DMS153 treated with DMSO at 0.1 percent for 48 hours (cell line): ENCODE results near the gene PGPEP1.

Source experiments
- DNase-seq: peaks from one replicate; lab custom pipeline; 2025; ENCODE audit not compliant: unreplicated experiment; lab: John Stamatoyannopoulos, UW

The PGPEP1 gene

DNA sequence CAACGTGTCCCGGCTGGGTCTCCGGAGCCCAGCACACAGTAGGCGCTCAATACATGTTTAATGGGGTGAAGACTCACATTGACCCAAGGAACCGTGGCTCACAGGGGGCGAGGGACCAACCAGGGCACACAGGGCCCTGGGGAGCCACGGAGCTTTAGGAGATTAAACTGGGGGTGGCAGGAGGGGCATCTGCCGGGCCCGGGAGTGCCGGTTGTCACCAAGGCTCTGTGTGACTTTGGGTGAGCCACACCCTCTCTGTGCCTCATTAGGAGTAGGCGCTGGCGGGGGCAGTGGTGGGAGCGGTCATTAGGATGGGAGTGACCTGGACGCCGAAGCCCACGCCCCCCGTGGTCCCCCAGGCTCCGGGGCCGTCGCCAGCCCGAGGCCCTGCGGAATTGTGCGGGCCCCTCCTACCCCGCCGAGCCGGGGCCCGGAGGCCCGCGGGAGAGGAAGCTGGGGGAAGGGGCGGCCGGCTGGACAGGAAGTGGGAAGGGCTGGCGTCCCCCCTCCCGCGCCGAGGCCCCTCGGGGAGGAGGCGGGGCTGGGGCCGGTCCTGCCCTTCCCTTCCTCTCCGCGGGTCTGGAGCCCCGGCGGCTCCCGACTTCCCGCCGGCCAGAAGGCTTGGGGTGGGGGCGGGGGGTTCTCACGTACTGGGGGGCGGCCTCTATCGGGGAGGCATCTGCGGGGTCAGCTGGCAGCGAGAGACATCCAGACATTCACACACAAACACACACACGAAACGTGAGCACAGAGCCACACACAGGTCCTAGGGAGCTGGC lies 77.0 kb downstream of the PGPEP1 start:
- peak; percentile 34 for DNase-seq

DNA sequence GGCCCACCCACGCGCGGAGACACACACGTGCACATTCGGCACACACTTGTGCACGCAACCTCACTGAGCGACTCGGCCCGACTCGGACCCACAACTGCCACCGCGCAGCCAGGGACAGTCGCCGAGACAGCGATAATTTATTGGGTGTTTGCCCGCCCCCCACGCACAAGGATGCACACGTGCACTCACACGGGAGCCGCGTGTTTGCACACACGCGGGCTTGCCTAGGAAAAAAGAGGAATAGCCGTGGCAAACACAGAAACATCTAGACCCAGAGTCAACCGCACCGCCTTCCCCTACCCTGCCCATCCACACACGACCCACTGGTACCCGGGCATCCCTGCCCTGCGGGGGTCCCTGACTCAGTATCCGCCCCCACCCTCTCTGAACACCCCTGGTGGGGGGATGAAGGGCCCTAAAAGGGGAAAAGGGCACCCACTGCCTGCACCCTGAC lies 77.7 kb downstream of the PGPEP1 start:
- DNase-seq = no peak

DNA sequence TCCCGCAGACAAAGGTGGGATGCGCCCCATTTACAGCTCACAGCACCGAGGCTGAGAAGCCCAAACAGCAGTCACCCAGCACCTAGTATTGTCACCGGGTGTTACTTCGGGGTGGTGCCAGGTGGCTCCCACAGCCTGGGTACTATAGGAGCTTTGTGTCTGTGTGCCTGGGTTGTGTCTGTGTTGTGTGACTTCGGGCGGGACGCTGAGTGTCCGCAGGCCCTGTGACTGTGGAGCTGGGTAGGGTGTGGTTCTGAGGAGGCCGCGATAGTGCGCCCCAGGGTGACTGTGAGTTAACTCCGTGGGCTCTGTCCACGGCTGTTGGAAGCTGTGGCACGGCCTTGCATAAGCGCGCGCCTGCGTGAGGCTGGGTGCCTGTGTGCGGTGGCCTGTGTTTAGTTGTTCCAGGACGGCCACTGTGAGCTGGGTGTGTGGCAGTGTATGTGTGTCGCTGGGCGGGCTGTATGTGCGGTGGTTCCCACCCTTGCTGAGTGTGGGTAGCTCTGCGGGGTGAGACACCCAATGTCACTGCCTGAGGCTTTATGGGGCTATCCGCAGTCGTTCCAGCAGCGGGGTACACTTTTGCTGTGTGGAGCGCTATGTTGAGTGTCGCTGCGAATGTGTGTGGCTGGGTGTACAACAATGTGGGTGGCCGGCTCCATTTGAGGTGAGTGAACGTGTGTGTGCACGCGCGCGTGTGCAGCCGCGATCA lies 78.2 kb downstream of the PGPEP1 start:
- no peak for DNase-seq

DNA sequence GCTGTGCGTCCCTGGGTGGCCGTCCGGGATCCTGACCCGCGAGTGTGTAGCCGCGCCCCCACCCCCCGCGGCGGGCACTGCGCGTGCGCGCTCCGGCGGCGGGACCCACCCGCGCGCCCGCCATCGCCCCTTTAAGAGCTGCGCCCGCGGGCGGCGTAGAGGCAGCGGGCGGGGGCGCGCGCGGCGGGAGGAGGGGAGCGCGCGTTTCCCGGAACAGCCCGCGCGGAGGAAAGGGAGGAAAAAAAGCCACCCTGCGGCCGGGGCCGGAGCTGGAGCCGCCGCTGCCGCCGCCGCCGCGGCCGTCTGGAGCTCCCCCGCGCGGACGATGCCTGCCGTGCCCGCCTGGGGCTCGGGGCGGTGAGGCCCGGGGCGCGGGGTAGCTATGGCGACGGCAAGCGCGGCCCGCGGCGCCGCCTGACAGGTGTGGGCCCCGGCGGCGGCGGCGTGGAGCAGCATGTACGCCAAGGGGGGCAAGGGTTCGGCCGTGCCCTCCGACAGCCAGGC lies 78.8 kb downstream of the PGPEP1 start, which contains the start of gene SSBP4:
Gene SSBP4, plus strand, starts transcription at position 204 of the 504 bp plus-strand sequence. Its CDS starts 251 bp downstream, at position 455.
- DNase-seq = no peak
